Transverse colon (tissue), 4 donors: ENCODE data around the gene PMF1. TPM values are rescaled to one million over a fixed set of nuclear protein-coding genes. Genes with fewer than 3 reads are reported as not detected.

ENCODE experiments used
- DNase-seq: peaks from one replicate; pipeline ENCODE4 v3.0.0-alpha.2; 2019
- H3K27ac ChIP-seq, 4 donors: fragments of 200-600 bp; sonication (generic); 2 replicates each; pipeline ENCODE4 v1.5.1; 2016 to 2018; ENCODE audit warnings: inconsistent platforms in 4 of 4
- H3K27me3 ChIP-seq: fragments of 200-600 bp; sonication (generic); 2 replicates; pipeline ENCODE4 v1.5.1; 2017; ENCODE audit warnings: inconsistent platforms
- H3K36me3 ChIP-seq, 4 donors: fragments of 200-600 bp; sonication (generic); 2 replicates each; pipeline ENCODE4 v1.5.1; 2017 to 2019; ENCODE audit warnings: inconsistent platforms in 4 of 4
- H3K4me1 ChIP-seq, 4 donors: fragments of 200-600 bp; sonication (generic); 2 replicates each; pipeline ENCODE4 v1.5.1; 2017 to 2020; ENCODE audit warnings: inconsistent platforms in 4 of 4
- H3K4me3 ChIP-seq, 4 donors: fragments of 200-600 bp; sonication (generic); 1 replicate in 1 of 4; 2 replicates in 3 of 4; pipeline versions ENCODE4 v1.5.1 to v1.6.1; 2017 to 2019; ENCODE audit warnings: inconsistent platforms in 4 of 4
- H3K9me3 ChIP-seq, 2 donors: fragments of 200-600 bp; sonication (generic); 2 replicates each; pipeline ENCODE4 v1.5.1; 2017 to 2019; ENCODE audit warnings: inconsistent platforms in 2 of 2
- EP300 ChIP-seq: sonication (generic); formaldehyde crosslinking; IDR thresholded peaks from one replicate; pipeline ENCODE4 v1.6.1; 2017; ENCODE audit warnings: antibody characterized with exemption, low read depth
- POLR2A ChIP-seq: fragments of 450-650 bp; IDR thresholded peaks from one replicate; pipeline ENCODE4 v1.6.1; 2016; ENCODE audit warnings: antibody characterized with exemption, mild to moderate bottlenecking, moderate library complexity
- POLR2AphosphoS5 ChIP-seq, 3 donors: sonication (generic); formaldehyde crosslinking; IDR thresholded peaks; one replicate each; pipeline ENCODE4 v1.6.1; 2016; ENCODE audit warnings: antibody characterized with exemption in 3 of 3
- WGBS, 2 donors: methylation state at CpG; one replicate each; pipeline ENCODE4 v1.1.5; 2018; ENCODE audit warnings: low coverage in 1 of 2; 5-methylcytosine and 5-hydroxymethylcytosine counted together
- in situ Hi-C, 4 donors: fragments of 200-750 bp; cut with MboI; loops; one replicate each; pipeline versions ENCODE4 v1.15.0 to v1.15.1; 2017; ENCODE audit warnings: low sequenced_read_pairs in 3 of 4, low pct_ligation_motif_present in 1 of 4, low pct_unique_long_range_greater_than_20kb in 1 of 4
- intact Hi-C: fragments of 100-400 bp; cut with DNase I; formaldehyde crosslinking; loops from one replicate; pipeline ENCODE4 v1.15.1; 2023; ENCODE audit warnings: low total_unique reads
- small RNA-seq, 4 donors: library from RNA; depleted of rRNA; stranded (forward); fragments of <200 nt; gene quantifications; one replicate each; pipeline ENCODE3, GENCODE V24; 2016
- total RNA-seq, 4 donors: library from RNA; depleted of rRNA; stranded (reverse); fragments of >200 nt; gene quantifications; one replicate each; pipeline ENCODE4 v1.1.0, GENCODE V29; 2016
- TF ChIP-seq, protein P1 (sequence below), 5 experiments: fragments of 200-600 bp in 3 of 5; fragments of 450-650 bp in 2 of 5; sonication (generic) in 3 of 5; IDR thresholded peaks; 1 replicate in 2 of 5; 2 replicates in 3 of 5; pipeline ENCODE4 v1.5.1; 2016 to 2017; ENCODE audit warnings: antibody characterized with exemption in 5 of 5, inconsistent platforms in 3 of 5, mild to moderate bottlenecking in 2 of 5, moderate library complexity in 1 of 5

The PMF1 gene
- total RNA-seq, 4 donors from 2014 or later, result 29.9 to 67.3 (median 52.3) TPM

DNA sequence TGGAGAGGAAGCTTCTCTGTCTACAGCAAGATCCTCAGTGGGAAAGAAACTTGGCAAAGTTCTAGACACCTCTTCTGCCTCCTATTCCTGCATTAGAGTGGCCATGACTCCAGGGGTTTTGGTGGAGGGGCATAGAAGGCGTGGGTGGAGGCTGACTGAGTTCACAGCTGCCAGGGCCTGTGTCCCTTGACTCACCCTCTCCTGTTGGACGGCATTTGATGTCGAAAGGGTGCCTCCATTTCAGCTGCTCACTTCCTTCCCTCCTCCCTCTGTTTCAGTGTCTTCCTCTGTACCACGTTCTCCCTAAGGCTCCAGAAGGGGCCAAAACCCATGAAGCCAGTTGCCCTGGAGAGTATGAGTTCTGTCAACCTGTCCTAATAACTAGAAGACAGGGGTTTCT is 72.0 kb downstream of the PMF1 start:
- H3K4me1 ChIP-seq, result peaks cover 8 to 36% (median 21%) of the 10 kb centered on the region in 4 donors
- WGBS, 2 donors, result 78 to 80% methylated on average over 1 to 4 of the region's 4 CpGs
- no peak for DNase-seq
- intact Hi-C loops (no loop called here), in situ Hi-C loops (no loop called here)
- H3K9me3 ChIP-seq, result no peaks in the 10 kb centered on the region
- no peaks in the 10 kb centered on the region for H3K36me3 ChIP-seq
- TF ChIP-seq POLR2AphosphoS5 (IDR thresholded peaks at IDR 0.05), result no peak
- no peak for TF ChIP-seq EP300
- TF ChIP-seq, protein P1, sequence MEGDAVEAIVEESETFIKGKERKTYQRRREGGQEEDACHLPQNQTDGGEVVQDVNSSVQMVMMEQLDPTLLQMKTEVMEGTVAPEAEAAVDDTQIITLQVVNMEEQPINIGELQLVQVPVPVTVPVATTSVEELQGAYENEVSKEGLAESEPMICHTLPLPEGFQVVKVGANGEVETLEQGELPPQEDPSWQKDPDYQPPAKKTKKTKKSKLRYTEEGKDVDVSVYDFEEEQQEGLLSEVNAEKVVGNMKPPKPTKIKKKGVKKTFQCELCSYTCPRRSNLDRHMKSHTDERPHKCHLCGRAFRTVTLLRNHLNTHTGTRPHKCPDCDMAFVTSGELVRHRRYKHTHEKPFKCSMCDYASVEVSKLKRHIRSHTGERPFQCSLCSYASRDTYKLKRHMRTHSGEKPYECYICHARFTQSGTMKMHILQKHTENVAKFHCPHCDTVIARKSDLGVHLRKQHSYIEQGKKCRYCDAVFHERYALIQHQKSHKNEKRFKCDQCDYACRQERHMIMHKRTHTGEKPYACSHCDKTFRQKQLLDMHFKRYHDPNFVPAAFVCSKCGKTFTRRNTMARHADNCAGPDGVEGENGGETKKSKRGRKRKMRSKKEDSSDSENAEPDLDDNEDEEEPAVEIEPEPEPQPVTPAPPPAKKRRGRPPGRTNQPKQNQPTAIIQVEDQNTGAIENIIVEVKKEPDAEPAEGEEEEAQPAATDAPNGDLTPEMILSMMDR (IDR thresholded peaks at IDR 0.05), result no peak
- TF ChIP-seq POLR2A, result no peak
- H3K27me3 ChIP-seq, result no peaks in the 10 kb centered on the region
- H3K4me3 ChIP-seq, result no peak overlapping the region
- H3K27ac ChIP-seq, result no peak overlapping the region

DNA sequence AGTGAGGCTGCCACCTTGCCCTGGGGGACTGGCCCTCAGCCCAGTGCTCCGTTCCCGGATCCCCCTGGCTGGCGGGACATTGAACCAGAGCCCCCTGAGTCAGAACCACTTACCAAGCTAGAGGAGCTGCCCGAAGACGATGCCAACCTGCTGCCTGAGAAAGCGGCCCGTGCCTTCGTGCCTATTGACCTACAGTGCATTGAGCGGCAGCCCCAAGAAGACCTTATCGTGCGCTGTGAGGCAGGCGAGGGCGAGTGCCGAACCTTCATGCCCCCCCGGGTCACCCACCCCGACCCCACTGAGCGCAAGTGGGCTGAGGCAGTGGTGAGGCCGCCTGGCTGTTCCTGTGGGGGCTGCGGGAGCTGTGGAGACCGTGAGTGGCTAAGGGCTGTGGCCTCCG is 72.6 kb downstream of the PMF1 start:
- Histone ChIP-seq H3K27ac (no peak overlapping the region), H3K9me3 (no peaks in the 10 kb centered on the region), H3K4me3 (no peak overlapping the region), H3K36me3 (no peaks in the 10 kb centered on the region), H3K4me1 (peaks cover 8 to 29% (median 21%) of the 10 kb centered on the region in 4 donors), H3K27me3 (no peaks in the 10 kb centered on the region)
- DNase-seq, result no peak
- in situ Hi-C loops, result no loop called here
- TF ChIP-seq POLR2A (no peak), POLR2AphosphoS5 (IDR thresholded peaks at IDR 0.05) (no peak)
- TF ChIP-seq, protein P1 (IDR thresholded peaks at IDR 0.05), result no peak
- WGBS, 2 donors, result 89% methylated on average over 8 of the region's 21 CpGs; no CpG with 5 or more reads in 1 of the 2 donors
- intact Hi-C loops, result no loop called here

DNA sequence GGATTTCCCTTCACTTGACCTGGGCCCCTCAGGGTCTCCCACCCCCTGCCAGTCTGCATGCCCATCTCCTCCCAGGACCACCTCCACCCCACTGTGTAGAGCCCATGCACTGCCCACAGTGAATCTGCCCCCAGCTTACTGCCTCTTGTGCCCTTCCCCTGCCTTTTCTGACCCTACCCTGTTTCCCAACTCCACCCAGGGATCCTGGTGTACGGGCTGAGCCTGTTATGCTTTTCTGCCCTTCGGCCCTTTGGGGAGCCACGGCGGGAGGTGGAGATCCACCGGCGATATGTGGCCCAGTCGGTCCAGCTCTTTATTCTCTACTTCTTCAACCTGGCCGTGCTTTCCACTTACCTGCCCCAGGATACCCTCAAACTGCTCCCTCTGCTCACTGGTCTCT is 73.3 kb downstream of the PMF1 start:
- no peaks in the 10 kb centered on the region for H3K36me3 ChIP-seq
- H3K4me3 ChIP-seq, result no peak overlapping the region
- no peak for DNase-seq
- H3K4me1 ChIP-seq, result peaks cover 9 to 29% (median 24%) of the 10 kb centered on the region in 4 donors
- intact Hi-C loops, result no loop called here
- 83 to 96% methylated on average over 1 to 8 of the region's 8 CpGs for WGBS, 2 donors
- TF ChIP-seq, protein P1 (IDR thresholded peaks at IDR 0.05), result no peak
- no peak for TF ChIP-seq EP300
- TF ChIP-seq POLR2AphosphoS5 (IDR thresholded peaks at IDR 0.05), result no peak
- no peak for TF ChIP-seq POLR2A
- no peaks in the 10 kb centered on the region for H3K27me3 ChIP-seq
- in situ Hi-C loops, result no loop called here
- no peak overlapping the region for H3K27ac ChIP-seq
- H3K9me3 ChIP-seq, result no peaks in the 10 kb centered on the region

Small RNA genes within 50 kb of the gene (small RNA-seq; reads per million reads assigned to genes)
- gene RF00568, result 0 reads per million in 4 donors

Other genes with a start within 250 kb of the PMF1 start
- 100 to 1,000 TPM; 107 to 244 (median 169) TPM for gene ARHGEF2, start 234.5 kb upstream of the PMF1 start, total RNA-seq
- gene SSR2, start 192.1 kb upstream of the PMF1 start, total RNA-seq, result 100 to 1,000 TPM in 2 of 4 donors, 10 to 100 TPM in 2; 51.2 to 275 (median 168) TPM
- 10 to 100 TPM in 3 of 4 donors, 1 to 10 TPM in 1; 7.9 to 21.3 (median 16.1) TPM for gene UBQLN4, start 159.2 kb upstream of the PMF1 start, total RNA-seq
- 10 to 100 TPM; 20.9 to 70.9 (median 47.5) TPM for gene LAMTOR2, start 158.2 kb upstream of the PMF1 start, total RNA-seq
- gene RAB25, start 151.8 kb upstream of the PMF1 start, total RNA-seq, result 100 to 1,000 TPM; 140 to 213 (median 174) TPM
- under 1 TPM in 3 of 4 donors, not detected in 1; 0.14 to 0.60 (median 0.48) TPM for gene MEX3A, start 130.5 kb upstream of the PMF1 start, total RNA-seq
- gene LMNA, start 98.3 kb upstream of the PMF1 start, total RNA-seq, result 100 to 1,000 TPM; 300 to 999 (median 324) TPM
- 1 to 10 TPM in 3 of 4 donors, not detected in 1; 2.6 to 6.0 (median 4.8) TPM for gene SEMA4A, start 59.4 kb upstream of the PMF1 start, total RNA-seq
- gene SLC25A44, start 18.9 kb upstream of the PMF1 start, total RNA-seq, result 10 to 100 TPM in 3 of 4 donors, 1 to 10 TPM in 1; 9.6 to 19.9 (median 18.9) TPM
- 1 to 10 TPM in 2 of 4 donors, not detected in 2; 1.6 to 2.1 TPM for gene BGLAP, start 29.2 kb downstream of the PMF1 start, total RNA-seq
- 1 to 10 TPM in 2 of 4 donors, not detected in 2; 1.7 to 3.1 TPM for gene PAQR6, start 35.0 kb downstream of the PMF1 start, total RNA-seq
- gene SMG5, start 69.8 kb downstream of the PMF1 start, total RNA-seq, result 100 to 1,000 TPM in 2 of 4 donors, 10 to 100 TPM in 2; 72.1 to 134 (median 102) TPM
- gene TMEM79, start 71.3 kb downstream of the PMF1 start, total RNA-seq, result 10 to 100 TPM in 1 of 4 donors, 1 to 10 TPM in 3; 2.0 to 13.1 (median 3.9) TPM
- 10 to 100 TPM in 3 of 4 donors, 1 to 10 TPM in 1; 4.0 to 65.9 (median 38.2) TPM for gene GLMP, start 82.7 kb downstream of the PMF1 start, total RNA-seq
- gene VHLL, start 86.3 kb downstream of the PMF1 start, total RNA-seq, result not detected
- gene CCT3, start 125.3 kb downstream of the PMF1 start, total RNA-seq, result 100 to 1,000 TPM in 2 of 4 donors, 10 to 100 TPM in 2; 55.1 to 145 (median 90.7) TPM
- gene TSACC, start 125.5 kb downstream of the PMF1 start, total RNA-seq, result not detected
- not detected for gene RHBG, start 156.2 kb downstream of the PMF1 start, total RNA-seq